Caco-2 (cell line): ENCODE measurements around the gene MFSD6. TPM values are rescaled to one million over a fixed set of nuclear protein-coding genes. Genes with fewer than 3 reads are reported as not detected.

Experiments used
- BruUV-seq: library from RNA; stranded (reverse); fragments of 400-500 nt; replicated peaks from 2 replicates; lab custom pipeline; 2021; lab: Mats Ljungman, UMichigan
- CTCF ChIA-PET: fragments of 300-600 bp; sonication (Branson Sonifier 250); formaldehyde crosslinking; loops from one replicate; lab custom pipeline; 2022; ENCODE audit warnings: antibody characterized with exemption; lab: Charles Lee
- POLR2A ChIA-PET: fragments of 300-600 bp; sonication (Branson Sonifier 250); formaldehyde crosslinking; loops from one replicate; lab custom pipeline; 2022; ENCODE audit warnings: antibody characterized with exemption; lab: Charles Lee
- DNase-seq, 2 experiments: peaks; one replicate each; pipeline versions ENCODE4 v3.0.0 to v3.0.0-alpha.2; 2020 to 2022
- H3K27me3 ChIP-seq: replicated peaks from 2 replicates; pipeline ENCODE4 v1.6.0; 2011; ENCODE audit warnings: low read length; ENCODE audit not compliant: control insufficient read depth, insufficient read depth
- H3K36me3 ChIP-seq: 2 replicates; pipeline ENCODE4 v1.5.1; 2011; ENCODE audit warnings: low read length; ENCODE audit not compliant: control insufficient read depth, insufficient read depth
- H3K4me1 ChIP-seq: fragments of 250-450 bp; sonication (Bioruptor Pico); 2 replicates; pipeline ENCODE4 v1.5.1; 2020; ENCODE audit warnings: mild to moderate bottlenecking
- H3K4me3 ChIP-seq: 2 replicates; pipeline ENCODE4 v1.5.1; 2011; ENCODE audit warnings: low read depth, mild to moderate bottlenecking, control low read depth, low read length
- H3K9me3 ChIP-seq: fragments of 250-450 bp; sonication (Bioruptor Pico); 2 replicates; pipeline ENCODE4 v1.5.1; 2020; ENCODE audit warnings: mild to moderate bottlenecking, moderate library complexity
- H3K27ac Mint-ChIP-seq: one replicate; pipeline ENCODE4 v1.8.0; 2022; ENCODE audit warnings: mixed read lengths; ENCODE audit not compliant: unreplicated experiment
- H3K27me3 Mint-ChIP-seq: one replicate; pipeline ENCODE4 v1.8.0; 2022; ENCODE audit warnings: mixed read lengths; ENCODE audit not compliant: insufficient read depth, unreplicated experiment
- H3K36me3 Mint-ChIP-seq: one replicate; pipeline ENCODE4 v1.8.0; 2022; ENCODE audit warnings: mild to moderate bottlenecking, mixed read lengths; ENCODE audit not compliant: insufficient read depth, unreplicated experiment
- H3K4me1 Mint-ChIP-seq: one replicate; pipeline ENCODE4 v1.8.0; 2022; ENCODE audit warnings: low read depth, mixed read lengths; ENCODE audit not compliant: unreplicated experiment
- H3K4me3 Mint-ChIP-seq: one replicate; pipeline ENCODE4 v1.8.0; 2022; ENCODE audit warnings: mild to moderate bottlenecking, moderate library complexity, mixed read lengths; ENCODE audit not compliant: unreplicated experiment
- H3K9me3 Mint-ChIP-seq: one replicate; pipeline ENCODE4 v1.8.0; 2022; ENCODE audit warnings: mixed read lengths; ENCODE audit not compliant: unreplicated experiment
- intact Hi-C: fragments of 100-400 bp; cut with micrococcal nuclease; formaldehyde crosslinking; loops from one replicate; pipeline ENCODE4 v1.10.0; 2022; ENCODE audit not compliant: unreplicated experiment
- total RNA-seq: library from RNA; stranded (reverse); gene quantifications from 2 replicates; pipeline ENCODE4 v1.2.3, GENCODE V29; 2022
- TF ChIP-seq, protein P1 (sequence below), 2 experiments: fragments of 200-600 bp in 1 of 2; IDR thresholded peaks; 1 replicate in 1 of 2; 2 replicates in 1 of 2; pipeline versions ENCODE4 v1.5.1 to v1.8.0; 2011 to 2022; ENCODE audit warnings: antibody characterized with exemption in 1 of 2, control low read depth in 1 of 2, inconsistent platforms in 1 of 2, low read depth in 1 of 2, low read length in 1 of 2, mild to moderate bottlenecking in 1 of 2, moderate library complexity in 1 of 2; ENCODE audit not compliant: insufficient read depth in 1 of 2, severe bottlenecking in 1 of 2, unreplicated experiment in 1 of 2

MFSD6 gene
- total RNA-seq, 1 experiment from 2014 or later = 11.1 TPM

- no peaks in the 10 kb centered on the region for H3K36me3 ChIP-seq
- Mint-ChIP-seq H3K9me3 (no peaks in the 10 kb centered on the region), H3K27me3 (no peaks in the 10 kb centered on the region), H3K36me3 (peaks cover 7% of the 10 kb centered on the region), H3K4me1 (peaks cover 45% of the 10 kb centered on the region), H3K27ac (peak overlapping the region; percentile 93), H3K4me3 (peak overlapping the region; percentile 59)
- H3K27me3 ChIP-seq = no peaks in the 10 kb centered on the region
- TF ChIP-seq, protein P1, sequence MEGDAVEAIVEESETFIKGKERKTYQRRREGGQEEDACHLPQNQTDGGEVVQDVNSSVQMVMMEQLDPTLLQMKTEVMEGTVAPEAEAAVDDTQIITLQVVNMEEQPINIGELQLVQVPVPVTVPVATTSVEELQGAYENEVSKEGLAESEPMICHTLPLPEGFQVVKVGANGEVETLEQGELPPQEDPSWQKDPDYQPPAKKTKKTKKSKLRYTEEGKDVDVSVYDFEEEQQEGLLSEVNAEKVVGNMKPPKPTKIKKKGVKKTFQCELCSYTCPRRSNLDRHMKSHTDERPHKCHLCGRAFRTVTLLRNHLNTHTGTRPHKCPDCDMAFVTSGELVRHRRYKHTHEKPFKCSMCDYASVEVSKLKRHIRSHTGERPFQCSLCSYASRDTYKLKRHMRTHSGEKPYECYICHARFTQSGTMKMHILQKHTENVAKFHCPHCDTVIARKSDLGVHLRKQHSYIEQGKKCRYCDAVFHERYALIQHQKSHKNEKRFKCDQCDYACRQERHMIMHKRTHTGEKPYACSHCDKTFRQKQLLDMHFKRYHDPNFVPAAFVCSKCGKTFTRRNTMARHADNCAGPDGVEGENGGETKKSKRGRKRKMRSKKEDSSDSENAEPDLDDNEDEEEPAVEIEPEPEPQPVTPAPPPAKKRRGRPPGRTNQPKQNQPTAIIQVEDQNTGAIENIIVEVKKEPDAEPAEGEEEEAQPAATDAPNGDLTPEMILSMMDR (IDR thresholded peaks at IDR 0.05; ENCODE audit: insufficient read depth in 1 of 2, low read depth in 1 of 2, low read length in 1 of 2, severe bottlenecking in 1 of 2, unreplicated experiment in 1 of 2) = no peak
- BruUV-seq = no TSS peak
- H3K9me3 ChIP-seq = no peaks in the 10 kb centered on the region
- CTCF ChIA-PET = interaction anchor here (1.0 kb wide), 1 partner anchor 46 kb away, joined by 3 read pairs; no protein-coding TSS in a partner anchor
- DNase-seq = peak; percentile 76 to 87
- POLR2A ChIA-PET = interaction anchor here (0.5 kb wide), 1 partner anchor 38 kb away, joined by 3 read pairs; no protein-coding TSS in a partner anchor
- no peak overlapping the region for H3K4me3 ChIP-seq
- H3K4me1 ChIP-seq = peaks cover 70% of the 10 kb centered on the region
- intact Hi-C loops = loop anchor here (1.0 kb wide), 5 partner anchors 33 to 126 kb away; no protein-coding TSS in a partner anchor
Measured at GRCh38 chr2:190530248-190530900, 122.2 kb downstream of the MFSD6 start.

DNA sequence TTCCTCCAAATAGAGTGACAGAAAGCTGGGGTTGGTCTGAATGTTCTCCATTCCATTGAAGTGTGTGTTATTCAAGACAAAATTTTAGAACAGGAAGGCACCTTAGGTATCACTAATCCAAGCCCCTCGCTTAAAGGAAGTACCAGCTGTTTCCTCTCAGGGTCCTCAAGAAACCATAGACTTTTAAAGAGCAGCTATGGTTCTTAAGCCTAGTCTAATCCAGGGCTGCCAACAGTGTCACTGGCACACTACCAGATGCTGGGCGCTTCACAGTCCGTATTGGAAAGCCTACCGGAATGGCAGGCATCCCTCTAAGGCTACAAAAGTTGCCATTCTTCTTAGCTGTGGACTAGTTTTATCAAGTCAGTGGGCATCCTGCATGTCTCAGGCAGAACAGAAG is 124.4 kb downstream of the MFSD6 start:
- Mint-ChIP-seq H3K4me1 (peaks cover 43% of the 10 kb centered on the region), H3K27me3 (no peaks in the 10 kb centered on the region), H3K27ac (no peak overlapping the region), H3K36me3 (peaks cover 17% of the 10 kb centered on the region), H3K9me3 (no peaks in the 10 kb centered on the region), H3K4me3 (no peak overlapping the region)
- CTCF ChIA-PET = no interaction called here
- no peak for DNase-seq
- BruUV-seq = no TSS peak
- no peaks in the 10 kb centered on the region for H3K27me3 ChIP-seq
- no peaks in the 10 kb centered on the region for H3K36me3 ChIP-seq
- POLR2A ChIA-PET = no interaction called here
- H3K9me3 ChIP-seq = peaks cover 9% of the 10 kb centered on the region; the same call in 1 of the 2 replicates
- TF ChIP-seq, protein P1 (IDR thresholded peaks at IDR 0.05; ENCODE audit: insufficient read depth in 1 of 2, low read depth in 1 of 2, low read length in 1 of 2, severe bottlenecking in 1 of 2, unreplicated experiment in 1 of 2) = no peak
- intact Hi-C loops = no loop called here
- H3K4me3 ChIP-seq = no peak overlapping the region
- peaks cover 48% of the 10 kb centered on the region for H3K4me1 ChIP-seq

DNA sequence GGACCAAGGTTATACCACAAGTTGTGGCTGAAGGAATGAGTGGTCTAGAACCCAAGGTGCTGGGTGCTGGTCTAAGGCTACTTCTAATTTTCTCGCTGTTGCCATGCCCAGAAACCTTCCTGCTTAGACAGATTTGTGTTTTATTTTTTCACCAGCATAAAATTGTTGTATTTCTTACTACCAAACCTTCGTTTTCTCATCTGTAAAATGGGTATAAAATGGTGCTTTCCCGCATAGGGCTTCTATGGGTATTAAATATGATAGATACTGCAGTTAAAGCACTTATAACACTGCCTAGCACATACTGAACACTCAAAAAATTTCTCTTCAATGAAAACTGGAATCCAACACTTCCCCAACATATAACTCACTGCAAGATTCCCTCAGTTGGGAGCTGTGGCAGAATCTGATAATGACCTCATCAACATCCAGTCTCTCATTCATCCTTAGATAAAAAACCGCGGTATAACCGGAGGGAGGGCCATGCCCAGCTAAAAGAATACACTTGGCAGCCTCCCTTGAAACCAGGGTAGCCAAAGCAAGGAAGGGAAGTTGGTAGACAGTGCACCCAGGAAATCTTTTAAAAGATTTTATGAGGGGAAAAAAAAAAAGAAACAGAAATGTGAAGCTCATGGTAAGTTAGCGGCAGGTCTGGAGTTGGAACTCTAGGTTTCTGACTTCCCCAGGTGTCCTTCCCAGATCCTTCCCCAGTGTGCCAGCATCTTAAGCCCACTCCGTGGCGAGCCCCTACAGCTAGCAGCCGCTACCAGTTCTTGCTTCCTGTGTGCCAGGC is 125.2 kb downstream of the MFSD6 start:
- Mint-ChIP-seq H3K4me1 (peaks cover 36% of the 10 kb centered on the region), H3K27me3 (no peaks in the 10 kb centered on the region), H3K4me3 (peak overlapping the region; percentile 81), H3K9me3 (peaks cover 2% of the 10 kb centered on the region), H3K36me3 (peaks cover 17% of the 10 kb centered on the region), H3K27ac (peak overlapping the region; percentile 87)
- H3K27me3 ChIP-seq = no peaks in the 10 kb centered on the region
- peaks cover 40% of the 10 kb centered on the region for H3K4me1 ChIP-seq
- intact Hi-C loops = no loop called here
- ChIA-PET CTCF (interaction anchor here (0.7 kb wide), 1 partner anchor 13 kb away, joined by 3 read pairs; no protein-coding TSS in a partner anchor), POLR2A (no interaction called here)
- H3K4me3 ChIP-seq = peak overlapping the region; percentile 72
- no peak for DNase-seq
- TF ChIP-seq, protein P1 (IDR thresholded peaks at IDR 0.05; ENCODE audit: insufficient read depth in 1 of 2, low read depth in 1 of 2, low read length in 1 of 2, severe bottlenecking in 1 of 2, unreplicated experiment in 1 of 2) = no peak
- no peaks in the 10 kb centered on the region for H3K36me3 ChIP-seq
- H3K9me3 ChIP-seq = peaks cover 9% of the 10 kb centered on the region; the same call in 1 of the 2 replicates
- TSS peak; percentile 42 for BruUV-seq
